Embryonic facial prominence (tissue), 1 donor: ENCODE results near the gene C17orf75.

ENCODE experiments used
- DNase-seq: peaks from one replicate; pipeline ENCODE4 v3.0.0-alpha.2; 2016; ENCODE audit errors: extremely low spot score

Gene C17orf75

DNA sequence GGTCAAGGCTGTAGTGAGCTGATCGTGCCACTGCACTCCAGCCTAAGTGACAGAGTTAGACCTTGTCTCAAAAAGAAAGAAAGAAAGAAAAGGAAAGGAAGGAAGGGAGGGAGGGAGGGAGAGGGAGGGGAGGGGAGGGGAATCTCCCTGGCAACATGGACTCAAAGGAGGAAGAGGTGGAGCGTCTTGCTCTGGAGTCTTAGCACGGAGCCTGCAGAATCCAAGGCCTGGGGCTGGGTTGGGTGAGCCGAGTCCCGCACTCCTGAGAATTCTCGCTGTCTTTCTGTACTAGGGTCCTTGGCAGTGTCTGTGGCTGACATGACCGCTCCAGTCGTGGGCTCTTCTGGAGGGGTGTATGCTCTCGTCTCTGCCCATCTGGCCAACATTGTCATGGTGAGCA, 36.9 kb downstream of the C17orf75 start:
- DNase-seq, result no peak

DNA sequence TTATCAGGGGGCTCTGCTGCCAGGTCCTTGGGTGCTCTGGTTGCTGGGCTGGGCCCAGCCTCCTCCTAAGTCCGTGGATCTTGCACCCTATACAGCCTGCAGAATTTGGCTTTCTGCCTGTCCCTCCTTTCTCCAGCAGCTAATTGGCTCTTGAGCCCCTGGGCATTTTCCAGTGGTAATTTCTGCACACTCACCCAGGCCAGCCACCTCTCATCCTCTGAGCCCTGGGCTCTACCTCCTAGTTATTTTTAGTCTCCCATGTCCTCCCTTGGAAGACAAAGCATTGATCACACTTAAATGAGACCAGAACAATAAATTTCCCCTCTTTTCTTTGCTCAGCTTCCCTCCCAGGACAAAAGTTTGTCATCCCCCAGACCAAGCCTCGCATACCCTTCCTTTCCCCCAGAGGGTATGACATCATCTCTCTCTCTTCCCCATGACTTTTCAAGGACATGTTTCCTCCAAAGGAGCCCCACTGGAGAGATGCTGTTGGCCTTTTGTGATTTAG, 38.1 kb downstream of the C17orf75 start:
- no peak for DNase-seq

DNA sequence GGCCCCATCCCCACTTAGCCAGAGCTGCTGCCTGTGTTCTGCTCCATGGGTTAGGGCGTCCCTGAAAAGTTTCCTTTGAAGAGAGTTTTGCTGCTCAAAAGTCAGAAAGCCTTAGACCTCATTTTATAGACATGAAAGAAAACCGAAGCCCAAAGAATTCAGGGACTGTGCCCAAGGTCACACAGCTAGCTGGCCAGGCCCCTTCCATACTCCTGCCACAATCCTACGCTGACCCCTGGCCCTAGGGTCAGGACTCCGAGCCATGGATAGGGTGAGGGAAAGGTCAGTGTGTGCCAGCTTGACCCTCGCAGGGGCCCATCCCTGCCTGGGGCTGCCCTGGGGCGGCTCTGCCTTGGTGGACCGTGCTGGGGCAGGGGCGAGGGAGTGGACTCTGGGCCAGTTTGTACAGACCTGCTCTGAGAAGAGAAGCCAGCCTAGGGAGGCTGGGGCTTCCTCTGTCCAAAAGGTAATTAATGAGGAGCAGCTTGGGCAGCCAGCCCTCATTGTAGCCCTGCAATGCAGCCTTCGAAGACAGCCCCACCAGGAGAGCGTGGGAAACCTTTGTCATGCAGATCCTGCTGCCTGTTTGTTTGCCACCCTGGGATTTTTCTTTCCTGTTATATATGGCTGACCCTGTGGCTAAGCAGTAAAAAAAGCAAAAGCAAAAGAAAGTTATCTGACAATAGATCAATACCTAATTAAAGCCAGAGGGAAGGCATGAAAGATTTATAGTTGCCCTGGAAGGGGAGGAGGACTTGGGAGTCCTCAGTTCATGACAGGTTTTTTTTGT, 38.9 kb downstream of the C17orf75 start:
- DNase-seq, result no peak

DNA sequence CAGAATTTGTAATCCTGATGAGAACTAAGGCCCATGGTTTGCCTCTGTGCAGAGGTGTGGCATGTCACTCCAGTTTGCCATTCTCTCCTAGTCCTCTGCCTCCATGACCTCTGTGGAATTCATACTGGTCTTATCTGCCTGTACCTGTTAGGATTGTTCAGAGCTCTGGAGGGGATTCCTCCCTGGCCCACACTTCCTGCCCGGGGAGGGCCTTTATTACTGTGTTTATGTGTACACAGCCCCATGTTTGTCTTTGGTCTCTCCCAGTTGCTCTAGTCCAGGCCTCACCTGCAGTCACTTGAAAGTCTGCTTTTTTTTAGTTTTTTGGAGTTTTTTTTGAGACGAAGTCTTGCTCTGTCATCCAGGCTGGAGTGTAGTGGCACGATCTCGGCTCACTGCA, 39.9 kb downstream of the C17orf75 start:
- DNase-seq, result no peak

DNA sequence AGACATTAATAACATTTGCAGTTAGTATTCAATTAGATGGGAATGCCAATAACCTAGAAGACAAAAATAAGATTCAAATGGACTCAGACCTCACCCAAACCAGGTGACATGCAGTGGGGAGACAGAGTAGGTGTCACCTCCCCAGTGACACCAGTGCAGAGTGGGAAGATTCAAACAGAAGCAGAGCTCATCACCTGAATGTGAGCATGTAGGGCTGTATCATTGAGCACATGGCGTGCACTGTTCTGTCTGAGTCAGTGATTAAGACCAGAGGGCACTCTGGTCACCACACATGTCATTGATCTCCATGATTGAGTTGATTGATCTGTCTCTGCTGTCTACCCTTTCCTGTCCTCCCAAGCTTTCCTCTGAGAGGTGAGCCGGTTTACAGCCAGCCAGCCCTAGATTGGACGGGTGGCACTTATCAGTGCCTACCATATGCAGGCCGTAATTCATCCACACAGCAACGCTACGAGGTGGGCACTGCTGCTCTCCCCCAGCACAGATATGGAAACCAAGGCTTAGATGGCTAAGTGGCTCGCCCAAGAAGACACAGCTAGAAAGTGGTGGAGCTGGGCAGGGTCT, 42.3 kb downstream of the C17orf75 start:
- no peak for DNase-seq

DNA sequence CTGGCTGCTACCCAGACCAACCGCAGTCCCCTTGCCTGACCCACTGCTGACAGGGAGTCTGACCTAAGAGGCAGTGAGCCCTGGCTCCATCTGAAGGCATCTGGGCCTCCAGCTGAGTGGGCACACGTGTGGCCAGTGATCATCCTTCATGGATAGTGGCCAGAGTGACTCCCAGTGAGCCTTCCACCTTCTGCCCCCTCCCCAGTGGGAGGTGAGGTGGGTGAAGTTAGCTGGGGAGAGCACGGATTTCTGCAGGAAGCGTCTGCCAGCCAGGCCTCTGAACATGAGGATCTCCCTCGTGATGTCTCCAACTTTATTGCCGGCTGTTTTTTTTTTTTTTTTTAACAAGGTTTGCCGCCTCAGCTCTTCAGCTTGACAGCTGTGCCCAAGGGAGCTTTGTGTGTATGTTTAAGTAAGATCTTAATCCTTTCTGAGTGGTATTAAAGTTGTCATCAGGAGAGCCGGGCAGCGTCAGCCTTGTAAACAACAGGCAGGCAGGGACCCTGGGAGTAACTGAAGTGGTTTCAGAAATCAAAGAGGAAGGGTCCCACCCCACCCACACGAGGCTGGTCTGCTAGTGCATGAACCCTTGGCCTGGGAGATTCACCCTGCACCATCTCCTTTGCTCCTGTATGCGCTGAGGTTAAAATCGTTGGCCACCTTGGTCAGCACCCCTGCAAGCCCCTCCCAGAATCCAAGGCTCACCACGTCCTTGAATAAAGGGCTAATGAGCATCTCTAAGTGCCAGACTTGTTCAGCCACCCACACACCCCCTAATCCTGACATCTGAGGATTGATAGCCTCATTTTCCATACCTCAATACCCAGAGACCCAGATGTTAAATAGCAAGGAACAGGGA, 43.0 kb downstream of the C17orf75 start:
- peak; percentile 25 for DNase-seq

DNA sequence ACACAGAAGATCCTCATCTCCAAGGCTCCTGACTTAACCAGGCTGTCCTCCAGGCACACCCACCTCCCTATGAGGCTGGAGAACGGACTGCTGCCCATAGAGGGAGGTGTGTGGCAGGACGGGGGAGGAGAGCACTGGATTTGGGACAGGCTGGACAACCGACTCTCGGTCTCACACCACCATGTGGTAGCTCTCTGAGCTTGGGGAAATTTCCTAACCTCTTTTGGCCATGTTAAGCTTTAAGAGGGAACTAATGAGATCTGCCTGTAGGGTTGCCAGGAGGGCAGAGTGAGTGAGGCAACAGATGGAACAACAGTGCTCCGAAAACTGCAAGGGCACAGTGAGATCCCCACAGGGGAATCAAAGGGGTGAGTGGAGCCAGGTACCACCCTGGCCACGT, 43.7 kb downstream of the C17orf75 start:
- no peak for DNase-seq

DNA sequence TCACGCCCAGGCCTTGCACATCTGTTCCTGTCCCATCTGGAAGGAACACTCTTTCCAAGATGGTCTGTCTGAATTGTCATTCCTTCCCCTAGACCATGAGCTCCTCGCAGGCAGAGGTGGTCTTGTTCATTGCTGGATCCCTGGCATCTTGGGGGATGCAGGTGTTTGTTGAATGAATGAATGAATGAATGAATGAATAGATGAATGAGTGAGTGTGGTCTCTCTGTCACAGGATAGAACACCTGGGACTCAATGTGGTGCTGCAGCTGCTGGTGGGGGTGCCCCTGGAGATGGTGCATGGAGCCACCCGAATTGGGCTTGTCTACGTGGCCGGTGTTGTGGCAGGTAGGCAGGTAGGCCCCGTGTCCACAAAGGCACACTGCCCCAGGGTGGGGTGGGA, 44.1 kb downstream of the C17orf75 start:
- DNase-seq, result no peak

DNA sequence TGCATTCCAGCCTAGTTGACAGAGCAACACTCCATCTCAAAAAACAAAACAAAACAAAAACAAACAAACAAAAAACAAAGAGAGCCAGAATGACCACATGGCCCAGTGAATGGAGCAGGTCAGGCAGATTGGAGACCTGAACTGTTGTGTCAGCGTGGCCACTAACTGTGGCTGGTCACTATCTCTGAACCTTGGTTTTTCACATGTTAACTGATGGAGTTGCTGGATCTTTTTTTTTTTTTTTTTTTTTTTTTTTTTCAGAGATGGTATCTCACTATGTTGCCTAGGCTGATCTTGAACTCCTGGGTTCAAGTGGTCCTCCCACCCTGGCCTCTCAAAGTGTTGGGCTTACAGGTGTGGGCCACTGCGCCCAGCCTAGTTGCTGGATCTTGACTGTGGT, 44.5 kb downstream of the C17orf75 start:
- no peak for DNase-seq

DNA sequence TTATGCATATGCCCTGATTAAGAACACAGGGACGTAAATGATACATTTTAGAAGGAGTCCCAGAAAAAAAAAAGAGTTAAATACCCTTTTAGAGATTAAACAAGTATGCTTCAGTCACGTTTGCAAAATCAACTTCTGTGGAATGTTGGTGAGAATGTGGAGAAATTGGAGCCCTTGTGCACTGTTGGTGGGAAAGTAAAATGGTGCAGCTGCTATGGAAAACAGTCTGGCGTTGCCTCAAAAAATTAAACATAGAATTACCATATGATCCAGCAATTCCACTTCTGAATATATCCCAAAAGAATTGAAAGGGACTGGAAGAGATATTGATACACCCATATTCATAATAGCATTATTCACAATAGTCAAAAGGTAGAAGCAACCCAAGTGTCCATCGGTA, 49.9 kb downstream of the C17orf75 start:
- no peak for DNase-seq

DNA sequence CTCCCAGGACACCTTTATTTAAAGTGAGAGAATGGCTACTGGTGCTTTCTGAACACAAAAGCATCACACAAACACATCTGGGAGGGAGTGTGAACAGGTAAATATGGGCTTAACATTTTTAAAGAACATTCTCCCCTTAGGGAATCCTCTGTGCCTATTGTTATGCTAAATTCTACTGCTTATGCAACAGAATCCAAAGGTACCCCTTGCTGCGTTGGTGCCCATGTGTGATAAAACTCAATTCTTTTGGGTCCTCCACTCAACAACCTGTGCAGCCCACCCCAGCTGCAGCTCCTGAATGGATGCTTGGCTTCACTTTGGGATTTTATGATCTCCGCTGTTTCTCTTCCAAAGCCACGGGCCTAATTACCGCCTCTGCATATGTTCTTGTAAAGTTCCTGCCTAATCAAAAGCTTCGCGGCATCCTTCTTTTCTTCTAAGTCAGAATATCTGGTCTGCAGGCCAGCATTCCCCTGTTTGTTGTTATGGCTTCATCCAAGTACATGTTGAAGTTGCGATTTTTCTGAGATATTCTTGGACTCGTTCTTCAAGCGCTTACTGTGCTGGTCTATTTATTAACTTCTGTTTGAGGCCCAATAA, 52.4 kb downstream of the C17orf75 start:
- no peak for DNase-seq

DNA sequence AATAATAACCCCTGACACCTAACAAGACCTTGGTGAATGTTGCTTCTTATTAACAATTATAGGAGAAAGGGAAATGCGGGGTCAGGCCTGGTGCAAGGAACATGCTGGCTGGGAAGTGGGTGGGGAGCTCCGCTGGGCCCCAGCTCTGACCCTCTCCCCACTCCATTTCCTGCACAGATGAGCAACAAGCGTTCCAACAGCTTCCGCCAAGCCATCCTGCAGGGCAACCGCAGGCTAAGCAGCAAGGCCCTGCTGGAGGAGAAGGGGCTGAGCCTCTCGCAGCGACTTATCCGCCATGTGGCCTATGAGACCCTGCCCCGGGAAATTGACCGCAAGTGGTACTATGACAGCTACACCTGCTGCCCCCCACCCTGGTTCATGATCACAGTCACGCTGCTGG, 53.4 kb downstream of the C17orf75 start:
- DNase-seq, result no peak

DNA sequence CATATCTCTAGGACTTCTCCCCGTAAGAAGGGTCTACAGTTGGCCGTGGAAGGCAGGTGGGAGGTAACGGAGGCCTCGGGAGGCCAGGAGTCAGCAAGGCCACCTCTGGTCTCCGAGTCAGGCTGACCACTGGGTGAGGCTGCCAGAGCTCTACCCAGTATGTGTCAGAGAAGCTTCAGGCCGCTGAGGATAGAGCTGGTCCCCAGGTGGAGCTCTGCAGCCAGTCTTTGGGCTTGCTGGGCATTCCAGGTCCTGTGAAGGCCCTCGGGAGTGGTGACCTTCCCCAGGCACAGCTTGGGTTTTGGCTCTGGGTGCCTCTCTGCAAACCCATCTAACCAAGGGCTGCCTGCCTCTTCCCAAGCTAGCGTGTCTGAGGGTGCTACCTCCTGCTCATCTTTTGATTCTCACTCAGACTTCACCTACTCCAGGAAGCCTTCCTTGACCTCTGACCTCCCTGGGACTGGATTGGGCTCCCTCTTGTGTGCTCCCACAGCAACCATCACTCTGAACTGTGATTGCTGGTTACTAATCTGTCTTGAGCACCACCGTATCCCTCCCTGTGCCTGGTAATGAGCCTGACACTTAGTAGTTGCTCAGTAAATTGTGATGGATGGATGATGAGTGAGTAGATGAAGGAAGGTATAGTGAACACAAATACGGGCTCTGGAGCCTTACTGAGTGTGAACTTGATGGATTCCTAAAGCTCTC, 54.0 kb downstream of the C17orf75 start:
- DNase-seq, result no peak

DNA sequence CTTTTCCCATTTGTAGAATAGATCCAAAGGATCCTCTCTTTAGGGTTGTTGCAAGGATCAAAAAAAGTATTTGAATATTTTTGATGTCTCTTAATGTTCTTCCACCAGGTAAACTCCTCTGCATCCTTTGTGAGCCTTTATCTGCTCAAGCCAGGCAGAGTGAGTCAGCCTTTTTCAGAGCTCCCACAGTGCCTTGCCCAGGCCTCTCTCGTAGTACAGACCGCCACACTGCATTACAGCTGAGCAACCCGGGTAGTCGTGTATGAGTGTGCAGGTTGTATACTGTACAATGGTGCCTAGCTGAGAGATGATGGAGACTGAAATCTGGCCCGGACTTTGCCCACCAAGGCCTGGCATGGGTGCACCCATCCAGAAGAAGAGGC, 55.5 kb downstream of the C17orf75 start:
- DNase-seq, result no peak

DNA sequence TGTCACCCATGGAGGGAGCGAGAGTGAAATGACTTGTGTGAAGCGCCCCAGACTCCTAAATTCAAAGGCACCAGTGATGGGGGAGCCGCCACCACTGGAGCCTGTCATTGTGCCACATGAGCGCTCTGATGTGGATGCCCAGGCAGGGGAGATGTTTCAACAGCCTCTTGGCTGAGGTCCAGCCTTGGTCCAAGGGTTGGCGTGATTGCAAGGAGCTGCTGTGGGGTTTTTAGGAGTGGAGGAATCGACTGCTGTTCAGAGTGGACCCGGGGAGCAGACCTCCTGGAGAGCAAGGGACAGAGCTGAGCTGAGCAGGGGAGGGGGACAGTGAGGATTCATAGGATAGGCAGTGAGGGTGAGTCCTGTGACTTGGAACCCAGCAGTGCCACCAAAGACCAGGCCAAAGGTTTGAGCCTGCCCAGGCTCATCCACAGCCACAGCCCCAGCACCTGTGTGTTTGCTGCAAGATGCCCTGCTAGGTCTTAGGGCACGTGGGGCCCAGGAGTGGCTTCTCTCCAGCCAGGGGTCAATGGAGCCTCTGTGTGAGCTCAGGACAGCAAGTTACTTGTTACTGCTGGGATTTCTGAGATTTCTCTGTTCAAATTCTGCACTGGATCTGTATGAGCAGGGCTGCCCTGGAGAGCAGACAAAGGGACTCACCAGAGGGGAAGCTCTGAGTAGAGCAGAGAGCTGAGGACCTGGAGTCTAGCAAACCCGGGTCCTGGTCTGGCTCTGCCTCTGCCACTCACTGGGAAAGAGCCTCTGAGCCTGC, 56.0 kb downstream of the C17orf75 start:
- no peak for DNase-seq

DNA sequence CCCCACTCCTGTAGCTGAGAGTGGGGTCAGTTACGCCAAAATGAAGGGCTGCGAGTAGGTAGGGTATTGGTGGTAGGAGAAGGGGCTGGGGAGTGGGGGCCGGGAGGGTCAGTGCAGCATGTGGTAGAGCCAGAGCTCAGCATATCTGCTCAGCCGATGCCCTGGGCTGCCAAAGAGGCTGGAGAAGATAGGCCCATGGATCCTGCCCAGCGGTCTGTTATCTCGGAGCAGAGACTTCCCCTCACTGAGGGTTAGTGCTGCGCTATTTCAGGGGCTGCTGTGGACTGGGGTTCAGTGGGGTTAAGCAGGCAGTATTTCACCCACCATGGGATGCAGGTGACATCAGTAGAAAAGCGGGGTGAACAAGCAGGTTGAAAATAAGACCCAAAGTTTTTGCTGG, 56.7 kb downstream of the C17orf75 start:
- no peak for DNase-seq

DNA sequence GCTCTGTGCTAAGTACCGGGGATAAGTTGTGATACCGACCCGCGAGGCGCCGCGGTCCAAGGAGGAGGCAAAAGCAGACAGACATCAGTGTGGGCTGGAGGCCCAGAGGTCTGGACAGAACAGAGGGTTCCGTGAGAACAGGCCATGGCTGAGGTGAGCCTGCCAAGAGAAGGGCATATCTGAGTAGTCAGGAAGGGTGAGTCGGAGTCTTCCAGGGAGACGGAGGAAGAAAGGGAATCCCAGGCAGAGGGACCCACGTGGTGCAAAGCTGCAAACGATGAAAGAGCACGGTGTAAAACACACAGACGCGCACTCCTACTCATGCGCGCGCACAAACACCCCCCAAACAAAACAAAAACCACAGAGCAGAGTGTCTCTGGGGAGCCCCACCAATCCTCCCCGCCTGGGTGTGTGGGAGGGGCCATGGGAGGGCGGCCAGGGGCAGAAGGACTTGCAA, 58.2 kb downstream of the C17orf75 start:
- no peak for DNase-seq

DNA sequence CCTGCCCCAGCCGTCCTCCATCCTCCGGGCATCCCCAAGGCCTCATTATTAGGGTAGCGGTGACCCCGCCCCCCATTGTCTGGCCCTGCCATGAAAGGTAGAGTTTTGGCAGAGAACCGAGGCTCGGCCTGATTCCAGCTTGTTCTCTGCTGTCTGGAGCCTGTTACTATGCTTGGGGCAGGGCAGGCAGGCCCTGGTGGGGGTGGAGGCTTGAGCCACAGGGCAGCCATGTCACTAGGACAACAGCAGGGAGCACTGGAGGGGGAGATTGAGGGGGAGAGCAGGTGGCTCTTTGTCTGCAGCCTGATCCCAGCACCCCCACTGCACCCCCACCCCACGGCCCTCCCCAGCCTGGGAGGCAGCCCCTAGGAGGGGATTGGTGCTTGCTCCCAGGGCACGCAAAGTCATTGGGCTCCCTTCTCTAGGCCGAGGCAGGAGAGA, 60.9 kb downstream of the C17orf75 start:
- DNase-seq, result no peak

DNA sequence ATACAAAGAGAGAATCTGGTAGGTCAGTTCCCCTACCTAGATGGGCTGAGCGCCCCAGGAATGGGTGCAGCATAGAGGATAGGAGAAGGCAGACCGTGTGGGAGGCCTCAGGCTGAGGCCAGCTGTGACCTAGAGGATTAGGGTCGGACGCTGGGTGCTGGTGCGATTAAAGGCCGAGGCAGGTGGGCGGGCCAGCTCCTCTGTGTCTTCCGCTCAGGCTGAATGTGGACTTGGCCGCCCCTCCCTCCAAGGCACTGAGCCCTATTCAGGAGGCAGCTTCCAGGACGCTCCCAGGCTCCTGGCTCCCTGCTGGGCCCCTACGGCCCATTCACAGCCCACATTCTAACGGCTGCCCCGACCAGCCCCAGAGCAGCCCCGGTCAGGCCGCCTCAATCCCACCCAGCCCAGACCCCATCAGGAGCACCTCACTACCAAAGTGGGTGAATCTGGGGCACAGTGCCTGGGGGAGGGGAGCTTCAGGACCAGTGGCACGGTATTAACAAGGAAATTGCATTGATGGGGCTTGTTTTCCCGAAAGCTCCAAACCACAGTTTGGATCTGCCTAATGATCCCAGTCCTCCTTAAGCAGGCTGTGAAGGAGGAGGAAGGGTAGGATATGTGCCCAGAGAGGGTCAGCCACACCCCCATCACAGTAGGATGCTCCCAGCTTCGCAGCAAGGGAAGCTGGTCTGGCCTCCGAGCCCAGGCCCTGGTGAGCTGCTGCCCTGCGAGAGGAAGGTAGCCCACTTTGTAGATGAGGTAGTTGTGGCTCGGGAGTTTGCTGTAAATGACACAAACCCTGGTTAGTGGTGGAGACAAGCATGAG, 61.9 kb downstream of the C17orf75 start:
- DNase-seq, result no peak

DNA sequence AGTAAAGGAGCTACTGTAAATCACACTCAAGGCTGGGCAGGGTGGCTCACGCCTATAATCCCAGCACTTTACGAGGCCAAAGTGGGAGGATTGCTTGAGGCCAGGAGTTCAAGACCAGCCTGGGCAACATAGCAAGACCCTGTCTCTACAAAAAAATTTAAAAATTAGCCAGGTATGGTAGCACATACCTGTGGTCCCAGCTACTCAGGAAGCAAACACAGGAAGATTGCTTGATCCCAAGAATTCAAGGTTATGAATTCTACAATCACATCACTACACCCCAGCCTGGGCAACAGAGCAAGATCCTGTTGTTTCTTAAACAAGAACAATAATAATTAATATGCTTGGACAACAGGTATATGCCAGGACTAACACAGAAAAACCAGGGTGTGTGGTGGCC, 63.2 kb downstream of the C17orf75 start:
- DNase-seq, result no peak
